Neural progenitor cell (in vitro differentiated cells): ENCODE results near the gene WWOX.

Source experiments
- EZH2 ChIP-seq: fragments of 200-600 bp; sonication (generic); IDR thresholded peaks from 2 replicates; pipeline ENCODE4 v1.6.1; 2017; ENCODE audit warnings: antibody characterized with exemption, mild to moderate bottlenecking, moderate library complexity
- EZH2phosphoT487 ChIP-seq: fragments of 200-600 bp; sonication (generic); IDR thresholded peaks from 2 replicates; pipeline ENCODE4 v1.6.1; 2017; ENCODE audit warnings: antibody characterized with exemption
- TF ChIP-seq, protein P1 (sequence below): fragments of 200-600 bp; sonication (generic); IDR thresholded peaks from 2 replicates; pipeline ENCODE4 v1.5.1; 2017; ENCODE audit warnings: antibody characterized with exemption, mild to moderate bottlenecking

GRCh38 chr16:78195797-78196196, 96.3 kb downstream of the WWOX start:
- TF ChIP-seq, protein P1, sequence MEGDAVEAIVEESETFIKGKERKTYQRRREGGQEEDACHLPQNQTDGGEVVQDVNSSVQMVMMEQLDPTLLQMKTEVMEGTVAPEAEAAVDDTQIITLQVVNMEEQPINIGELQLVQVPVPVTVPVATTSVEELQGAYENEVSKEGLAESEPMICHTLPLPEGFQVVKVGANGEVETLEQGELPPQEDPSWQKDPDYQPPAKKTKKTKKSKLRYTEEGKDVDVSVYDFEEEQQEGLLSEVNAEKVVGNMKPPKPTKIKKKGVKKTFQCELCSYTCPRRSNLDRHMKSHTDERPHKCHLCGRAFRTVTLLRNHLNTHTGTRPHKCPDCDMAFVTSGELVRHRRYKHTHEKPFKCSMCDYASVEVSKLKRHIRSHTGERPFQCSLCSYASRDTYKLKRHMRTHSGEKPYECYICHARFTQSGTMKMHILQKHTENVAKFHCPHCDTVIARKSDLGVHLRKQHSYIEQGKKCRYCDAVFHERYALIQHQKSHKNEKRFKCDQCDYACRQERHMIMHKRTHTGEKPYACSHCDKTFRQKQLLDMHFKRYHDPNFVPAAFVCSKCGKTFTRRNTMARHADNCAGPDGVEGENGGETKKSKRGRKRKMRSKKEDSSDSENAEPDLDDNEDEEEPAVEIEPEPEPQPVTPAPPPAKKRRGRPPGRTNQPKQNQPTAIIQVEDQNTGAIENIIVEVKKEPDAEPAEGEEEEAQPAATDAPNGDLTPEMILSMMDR, result no peak
- TF ChIP-seq EZH2phosphoT487 (no peak), EZH2 (no peak)
